Suppressor macrophage treated with lipopolysaccharide for 4 hours (primary cell): Measurements from ENCODE around the gene ADGRF5.
"Not testable (repeated sequence)": the region's sequence is repeated elsewhere in the genome, so short reads cannot be mapped to it uniquely, and the experiment has no call there.

Experiments used
- DNase-seq: peaks from one replicate; pipeline ENCODE4 v3.0.0-alpha.2; 2020

The ADGRF5 gene

GRCh38 chr6:46893648-46894047 is 28.1 kb downstream of the ADGRF5 start:
- no peak for DNase-seq

- no peak for DNase-seq
These were observed 30.4 kb downstream of the ADGRF5 start for GRCh38 chr6:46891252-46891795.

GRCh38 chr6:46888578-46888977 is 33.2 kb downstream of the ADGRF5 start:
- DNase-seq: no peak

GRCh38 chr6:46888031-46888430 is 33.7 kb downstream of the ADGRF5 start:
- no peak for DNase-seq

GRCh38 chr6:46882645-46883044 is 39.1 kb downstream of the ADGRF5 start:
- no peak for DNase-seq

- no peak for DNase-seq
These were observed 42.7 kb downstream of the ADGRF5 start for GRCh38 chr6:46879003-46879402.

GRCh38 chr6:46876126-46876525 is 45.6 kb downstream of the ADGRF5 start:
- DNase-seq: no peak

GRCh38 chr6:46867411-46867810 is 54.3 kb downstream of the ADGRF5 start:
- no peak for DNase-seq

GRCh38 chr6:46865221-46865620 is 56.5 kb downstream of the ADGRF5 start:
- DNase-seq: no peak

GRCh38 chr6:46863791-46864190 is 57.9 kb downstream of the ADGRF5 start:
- DNase-seq: no peak

GRCh38 chr6:46862381-46862780 is 59.4 kb downstream of the ADGRF5 start:
- no peak for DNase-seq

- DNase-seq: peak; percentile 57
These were observed 65.8 kb downstream of the ADGRF5 start for GRCh38 chr6:46855966-46856365.

- DNase-seq: not testable (repeated sequence)
These were observed 70.2 kb downstream of the ADGRF5 start for GRCh38 chr6:46851576-46851975.

GRCh38 chr6:46850792-46851191 is 70.9 kb downstream of the ADGRF5 start:
- no peak for DNase-seq

- DNase-seq: no peak
These were observed 72.4 kb downstream of the ADGRF5 start for GRCh38 chr6:46849361-46849690.

GRCh38 chr6:46848684-46849360 is 72.9 kb downstream of the ADGRF5 start:
- DNase-seq: peak; percentile 93

- DNase-seq: no peak
These were observed 76.6 kb downstream of the ADGRF5 start for GRCh38 chr6:46845126-46845525.

- DNase-seq: not testable (repeated sequence)
These were observed 79.4 kb downstream of the ADGRF5 start for GRCh38 chr6:46842252-46842846.

- DNase-seq: no peak
These were observed 83.7 kb downstream of the ADGRF5 start for GRCh38 chr6:46838033-46838432.

GRCh38 chr6:46834991-46835390 is 86.7 kb downstream of the ADGRF5 start:
- not testable (repeated sequence) for DNase-seq

GRCh38 chr6:46834257-46834916 is 87.4 kb downstream of the ADGRF5 start:
- DNase-seq: not testable (repeated sequence)

- DNase-seq: no peak
These were observed 88.9 kb downstream of the ADGRF5 start for GRCh38 chr6:46832816-46833215.

- no peak for DNase-seq
These were observed 92.8 kb downstream of the ADGRF5 start for GRCh38 chr6:46828939-46829338.

GRCh38 chr6:46821458-46821881 is 100.3 kb downstream of the ADGRF5 start:
- DNase-seq: no peak
